HG02610 (cell line): ENCODE results near the gene HCFC2.

ENCODE experiments used
- ATAC-seq: cut with Tn5 transposase; IDR thresholded peaks from one replicate; pipeline ENCODE4 v1.9.1; 2021; ENCODE audit warnings: mild to moderate bottlenecking, moderate library complexity; ENCODE audit not compliant: unreplicated experiment

HCFC2 gene

DNA sequence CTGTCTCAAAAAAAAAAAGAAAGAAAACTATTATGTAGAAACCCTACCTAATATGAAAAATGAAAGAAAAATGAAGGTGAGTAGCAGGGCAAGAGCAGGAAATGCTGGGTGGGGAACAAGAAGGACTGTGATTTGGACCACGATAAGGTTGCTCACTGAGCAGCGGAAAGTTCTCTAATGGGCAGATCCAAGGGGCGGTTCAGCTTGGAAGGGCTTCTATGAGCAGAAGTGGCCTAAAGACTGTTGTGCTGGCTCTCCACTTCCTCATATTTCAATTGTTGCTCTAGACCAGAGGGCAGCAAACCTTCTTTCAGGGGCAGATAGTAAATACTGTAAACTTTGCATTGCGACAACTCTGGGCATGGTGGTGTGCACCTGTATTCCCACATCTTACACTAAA, 90.0 kb downstream of the HCFC2 start:
- no peak for ATAC-seq

DNA sequence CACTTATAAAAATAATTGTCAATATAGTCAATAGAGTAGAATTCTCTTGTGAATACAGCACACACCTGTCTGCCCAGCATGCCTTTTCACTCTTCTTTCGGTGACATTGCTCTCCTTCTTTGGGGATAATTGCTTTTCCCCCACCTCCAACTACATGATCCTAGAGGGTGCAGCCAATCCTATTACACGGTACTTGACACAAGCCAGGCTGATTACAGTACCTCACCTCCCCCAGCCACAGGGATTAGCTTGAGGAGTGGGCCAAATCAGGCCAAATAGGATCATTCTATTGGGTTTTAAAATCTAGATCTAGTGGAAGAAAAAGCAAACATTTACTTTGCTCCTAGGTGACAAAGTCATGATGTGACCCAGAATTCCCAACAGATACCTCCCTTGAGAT, 90.5 kb downstream of the HCFC2 start:
- ATAC-seq = no peak
